NCI-H1417 (cell line): ENCODE data around the gene TXK.

Experiments used
- DNase-seq, 3 experiments: peaks; one replicate each; lab custom pipeline; 2025; lab: John Stamatoyannopoulos, UW

Gene TXK

GRCh38 chr4:48018112-48018511 lies 115.9 kb downstream of the TXK start:
- peak in 1 of 3 experiments; percentile 13 for DNase-seq

- DNase-seq, result peak in 2 of 3 experiments; percentile 59 to 63
Measured at GRCh38 chr4:48017108-48017571, 116.9 kb downstream of the TXK start.
